Ishikawa (cell line): Measurements from ENCODE around the gene ASAP2.

Experiments
- CEBPB ChIP-seq: IDR thresholded peaks from 2 replicates; pipeline ENCODE4 v1.6.1; 2012
- CREB1 ChIP-seq: IDR thresholded peaks from 2 replicates; pipeline ENCODE4 v1.6.1; 2012; ENCODE audit warnings: low read depth
- EP300 ChIP-seq: IDR thresholded peaks from 2 replicates; pipeline ENCODE4 v1.6.1; 2012; ENCODE audit warnings: borderline replicate concordance
- FOXM1 ChIP-seq: IDR thresholded peaks from 2 replicates; pipeline ENCODE4 v1.6.1; 2012; ENCODE audit warnings: low read depth, borderline replicate concordance
- MAX ChIP-seq: IDR thresholded peaks from 2 replicates; pipeline ENCODE4 v1.6.1; 2012
- REST ChIP-seq: IDR thresholded peaks from 2 replicates; pipeline ENCODE4 v1.6.1; 2012; ENCODE audit warnings: low read depth, mild to moderate bottlenecking
- TEAD4 ChIP-seq: IDR thresholded peaks from 2 replicates; pipeline ENCODE4 v1.6.1; 2012
- YY1 ChIP-seq: IDR thresholded peaks from 2 replicates; pipeline ENCODE4 v1.6.1; 2012; ENCODE audit warnings: low read depth

- TF ChIP-seq CEBPB (no peak), MAX (no peak), YY1 (no peak), CREB1 (no peak), TEAD4 (no peak), FOXM1 (no peak), EP300 (no peak), REST (no peak)
These were observed 42.5 kb upstream of the ASAP2 start for GRCh38 chr2:9164112-9164608.
